Activated naive CD8-positive, alpha-beta T cell treated with anti-CD3 and anti-CD28 coated beads, Interleukin-2, amount 10 ng/mL, durations not matched to agents 7 days and 5 days (primary cell): Measurements from ENCODE around the gene TRIM47. TPM values are rescaled to one million over a fixed set of nuclear protein-coding genes. Genes with fewer than 3 reads are reported as not detected.

Source experiments
- ATAC-seq: fragments of 150-1000 bp; cut with Tn5 transposase; one replicate; pipeline ENCODE4 v1.10.0; 2021; ENCODE audit warnings: low read depth, moderate library complexity
- POLR2A ChIA-PET: fragments of 350-600 bp; sonication (Branson Sonifier 250); formaldehyde crosslinking; loops from one replicate; lab custom pipeline; 2021; ENCODE audit warnings: antibody characterized with exemption; lab: Charles Lee
- DNase-seq: peaks from one replicate; pipeline ENCODE4 v3.0.0; 2021
- H3K27ac Mint-ChIP-seq: one replicate; pipeline ENCODE4 v1.8.0; 2022; ENCODE audit warnings: mild to moderate bottlenecking, mixed read lengths
- H3K27me3 Mint-ChIP-seq: one replicate; pipeline ENCODE4 v1.8.0; 2022; ENCODE audit warnings: mild to moderate bottlenecking, moderate library complexity, mixed read lengths
- H3K36me3 Mint-ChIP-seq: one replicate; pipeline ENCODE4 v1.8.0; 2021; ENCODE audit warnings: mild to moderate bottlenecking, mixed read lengths
- H3K4me1 Mint-ChIP-seq: one replicate; pipeline ENCODE4 v1.8.0; 2021; ENCODE audit warnings: mixed read lengths
- H3K4me3 Mint-ChIP-seq: one replicate; pipeline ENCODE4 v1.8.0; 2022; ENCODE audit warnings: mild to moderate bottlenecking, moderate library complexity, mixed read lengths
- H3K9me3 Mint-ChIP-seq: one replicate; pipeline ENCODE4 v1.8.0; 2021; ENCODE audit warnings: mixed read lengths
- total RNA-seq, 2 experiments: library from RNA; stranded (reverse); gene quantifications; one replicate each; pipeline ENCODE4 v1.2.3, GENCODE V29; 2021

TRIM47 gene
- total RNA-seq, 2 experiments from 2014 or later: 23.2 to 27.9 TPM

DNA sequence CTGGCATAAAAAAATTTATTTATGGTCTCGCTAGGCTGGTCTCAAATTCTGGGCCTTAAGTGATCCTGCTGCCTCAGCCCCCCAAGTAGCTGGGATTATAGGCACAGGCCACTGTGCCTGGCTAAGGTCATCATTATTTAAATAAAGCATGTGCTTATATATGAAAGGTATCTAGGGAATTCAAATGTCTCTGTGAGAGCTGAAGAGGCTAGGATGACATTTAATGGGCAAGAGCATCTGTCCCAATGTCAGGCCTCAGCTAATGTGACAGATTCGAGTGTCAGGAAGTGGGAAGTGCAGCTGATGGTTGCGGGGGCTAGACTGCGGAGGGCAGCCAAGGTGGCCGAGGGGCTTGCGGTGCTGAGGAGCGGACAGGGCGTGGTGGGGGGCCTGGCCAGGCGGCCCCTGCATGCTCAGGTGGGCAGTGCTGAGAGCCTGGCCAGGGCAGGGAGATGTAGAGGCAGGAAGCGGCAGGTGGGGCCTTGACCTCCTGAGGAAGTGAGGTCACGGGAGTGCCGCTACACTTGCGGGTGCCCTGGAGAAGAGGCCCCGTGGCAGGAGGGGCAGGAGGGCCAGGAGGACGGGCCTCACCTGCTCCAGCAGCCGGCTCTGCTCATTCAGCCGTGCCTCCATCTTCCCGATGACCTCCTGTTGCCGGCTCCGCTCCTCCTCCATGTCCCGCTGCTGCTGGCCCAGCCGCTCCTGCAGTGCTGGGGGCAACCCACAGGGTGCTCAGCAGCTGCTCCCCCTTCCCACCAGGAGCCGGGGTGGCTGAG is 38.9 kb upstream of the TRIM47 start:
- H3K9me3 Mint-ChIP-seq: no peaks in the 10 kb centered on the region
- DNase-seq (no peak), ATAC-seq (peak; percentile 32)
- H3K4me1 Mint-ChIP-seq: peaks cover 3% of the 10 kb centered on the region
- no peaks in the 10 kb centered on the region for H3K36me3 Mint-ChIP-seq
- POLR2A ChIA-PET: interaction anchor here (0.6 kb wide), 1 partner anchor 454 kb away, joined by 4 read pairs; no protein-coding TSS in a partner anchor
- H3K27me3 Mint-ChIP-seq: no peaks in the 10 kb centered on the region
- H3K4me3 Mint-ChIP-seq: no peak overlapping the region
- H3K27ac Mint-ChIP-seq: peak overlapping the region; percentile 28

DNA sequence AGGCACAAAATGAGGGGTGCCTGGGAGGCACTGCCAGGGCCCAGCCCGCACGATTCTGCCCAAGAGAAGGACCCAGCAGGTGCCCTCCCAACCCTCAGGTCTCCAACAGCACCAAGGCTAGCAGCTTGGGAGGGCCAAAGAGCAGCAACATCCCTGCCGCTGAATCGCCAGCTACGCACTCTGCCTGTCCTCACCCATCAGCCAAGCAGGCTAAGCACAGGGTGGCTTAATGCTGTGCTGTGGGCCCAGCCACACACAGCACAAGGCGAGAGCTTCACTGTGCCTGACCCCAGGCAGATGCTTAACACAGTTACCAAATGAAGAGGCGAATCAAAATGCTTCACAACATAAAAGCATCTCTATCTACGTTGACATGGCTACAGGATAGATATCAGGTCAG is 36.9 kb upstream of the TRIM47 start:
- Mint-ChIP-seq H3K9me3 (no peaks in the 10 kb centered on the region), H3K27ac (no peak overlapping the region), H3K27me3 (no peaks in the 10 kb centered on the region), H3K4me1 (peaks cover 3% of the 10 kb centered on the region), H3K4me3 (no peak overlapping the region), H3K36me3 (peaks cover 2% of the 10 kb centered on the region)
- DNase-seq (no peak), ATAC-seq (no peak)
- POLR2A ChIA-PET: interaction anchor here (0.6 kb wide), 1 partner anchor 626 kb away, joined by 7 read pairs; the partner anchor contains the start of gene SLC25A19

DNA sequence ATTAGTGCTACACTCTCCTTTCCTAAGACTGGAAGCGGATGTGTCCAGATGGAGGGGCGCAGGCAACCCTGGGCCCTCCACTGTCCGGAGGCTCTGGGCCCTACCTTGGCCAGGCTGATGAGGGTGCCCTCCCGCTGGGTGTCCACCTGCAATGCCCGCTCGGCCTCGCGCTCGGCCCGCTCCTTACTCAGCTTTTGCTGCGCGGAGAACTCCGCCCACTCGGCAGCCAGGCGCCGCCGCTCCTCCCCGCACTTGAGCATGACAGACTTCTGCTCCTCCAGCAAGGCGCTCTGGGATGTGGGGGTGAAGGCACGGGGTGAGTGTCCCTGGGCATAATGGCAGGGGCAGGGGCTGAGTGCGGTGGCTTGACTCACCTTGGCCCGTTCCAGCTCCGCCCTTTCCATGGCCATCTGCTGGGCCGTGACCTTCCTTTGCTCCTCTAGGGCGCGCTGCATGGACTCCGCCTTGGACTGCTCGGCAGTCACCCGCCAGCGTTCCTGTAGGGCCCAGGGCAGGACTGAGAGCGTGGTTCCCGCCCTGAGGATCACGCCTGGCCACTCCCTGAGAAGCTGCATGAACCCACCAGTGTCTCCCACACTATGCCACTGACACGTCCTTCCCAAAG is 36.4 kb upstream of the TRIM47 start:
- POLR2A ChIA-PET: no interaction called here
- Mint-ChIP-seq H3K27me3 (no peaks in the 10 kb centered on the region), H3K9me3 (no peaks in the 10 kb centered on the region), H3K4me1 (peaks cover 5% of the 10 kb centered on the region), H3K4me3 (no peak overlapping the region), H3K36me3 (peaks cover 2% of the 10 kb centered on the region), H3K27ac (no peak overlapping the region)
- ATAC-seq (no peak), DNase-seq (no peak)

DNA sequence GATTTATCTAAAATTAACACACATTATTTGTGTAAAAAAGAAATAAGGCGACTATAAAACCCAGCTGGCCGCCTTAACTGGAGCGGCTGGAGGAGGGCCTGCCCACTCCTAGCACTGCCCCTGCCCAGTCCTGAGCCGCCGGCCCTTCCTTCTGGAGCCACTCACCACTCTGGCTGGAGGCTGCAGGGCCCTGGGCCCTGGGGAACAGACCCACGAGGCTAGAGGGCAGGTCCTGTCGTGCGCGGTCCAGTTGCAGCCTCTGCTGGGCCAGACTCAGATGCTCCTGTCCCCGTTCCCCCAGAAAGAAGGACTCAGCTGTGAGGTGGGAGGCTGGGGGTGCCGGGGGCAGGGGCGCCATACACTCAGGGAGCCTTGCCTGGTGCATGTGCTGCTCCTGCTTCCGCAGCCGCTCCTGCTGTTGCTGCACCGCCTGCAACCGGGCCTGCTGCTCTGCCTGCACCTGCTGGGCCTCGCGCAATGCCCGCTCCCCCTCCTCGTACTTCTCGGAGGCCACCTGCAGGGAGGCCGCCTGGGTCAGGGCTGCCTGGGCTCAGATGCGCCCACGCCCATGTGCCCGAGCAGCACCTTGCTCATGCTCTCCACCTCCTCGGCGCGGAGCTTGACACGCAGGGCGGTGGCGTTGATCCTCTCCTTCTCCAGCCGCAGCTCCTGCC is 35.3 kb upstream of the TRIM47 start:
- peaks cover 2% of the 10 kb centered on the region for H3K36me3 Mint-ChIP-seq
- no peak overlapping the region for H3K4me3 Mint-ChIP-seq
- POLR2A ChIA-PET: no interaction called here
- H3K4me1 Mint-ChIP-seq: peaks cover 10% of the 10 kb centered on the region
- DNase-seq: no peak
- ATAC-seq: no peak
- no peak overlapping the region for H3K27ac Mint-ChIP-seq
- no peaks in the 10 kb centered on the region for H3K27me3 Mint-ChIP-seq
- no peaks in the 10 kb centered on the region for H3K9me3 Mint-ChIP-seq

DNA sequence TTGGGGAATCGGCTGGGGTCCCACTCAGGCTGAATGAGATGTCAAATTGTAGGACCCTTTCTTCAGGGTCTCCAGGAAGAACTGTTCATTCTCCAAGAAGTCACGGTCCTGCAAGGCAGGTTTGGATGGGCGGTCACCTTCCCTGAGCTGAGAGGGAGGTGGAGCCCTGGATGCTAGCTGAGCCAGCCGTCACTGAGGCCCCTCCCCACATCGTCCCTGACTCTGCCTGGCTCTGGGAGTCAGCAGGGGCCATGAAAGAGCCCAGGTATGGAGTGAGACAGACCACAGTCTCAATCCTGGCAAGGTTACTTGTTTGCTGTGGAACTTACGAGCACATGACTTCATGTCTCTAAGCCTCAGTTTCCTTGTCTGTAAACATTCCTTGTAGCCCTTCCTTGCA is 32.3 kb upstream of the TRIM47 start:
- POLR2A ChIA-PET: interaction anchor here (0.6 kb wide), 1 partner anchor 167 kb away, joined by 3 read pairs; no protein-coding TSS in a partner anchor
- Mint-ChIP-seq H3K27ac (no peak overlapping the region), H3K4me1 (peaks cover 11% of the 10 kb centered on the region), H3K36me3 (peaks cover 2% of the 10 kb centered on the region), H3K9me3 (no peaks in the 10 kb centered on the region), H3K27me3 (no peaks in the 10 kb centered on the region), H3K4me3 (no peak overlapping the region)
- no peak for ATAC-seq
- no peak for DNase-seq

DNA sequence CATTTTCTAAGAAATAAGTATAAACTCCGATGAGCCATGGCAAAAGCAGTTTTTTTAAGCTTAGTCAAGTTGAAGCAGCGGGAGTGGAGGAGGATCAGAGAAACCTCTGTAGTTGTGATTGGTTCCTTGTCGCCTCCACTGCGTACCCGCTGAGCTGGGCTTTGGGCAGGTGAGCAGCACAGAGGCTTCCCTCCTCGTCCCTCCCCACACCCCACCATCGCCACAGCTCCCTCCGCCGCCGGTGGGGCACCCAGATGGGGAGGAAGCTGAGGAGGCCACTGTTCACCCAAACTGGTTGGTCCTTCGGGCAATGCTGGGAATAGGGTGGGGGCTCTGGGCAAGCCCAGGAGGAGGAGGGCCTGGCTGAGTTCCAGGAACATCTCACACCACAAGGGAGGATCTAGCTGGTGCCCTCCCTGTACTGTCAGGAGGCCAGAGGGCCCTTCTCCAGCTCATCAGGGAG is 31.5 kb upstream of the TRIM47 start:
- POLR2A ChIA-PET: interaction anchor here (1.1 kb wide), 1 partner anchor 130 kb away, joined by 3 read pairs; no protein-coding TSS in a partner anchor
- H3K27ac Mint-ChIP-seq: peak overlapping the region; percentile 56
- no peaks in the 10 kb centered on the region for H3K9me3 Mint-ChIP-seq
- H3K4me1 Mint-ChIP-seq: peaks cover 13% of the 10 kb centered on the region
- peak; percentile 9 for ATAC-seq
- H3K4me3 Mint-ChIP-seq: no peak overlapping the region
- no peaks in the 10 kb centered on the region for H3K27me3 Mint-ChIP-seq
- H3K36me3 Mint-ChIP-seq: peaks cover 2% of the 10 kb centered on the region
- no peak for DNase-seq

DNA sequence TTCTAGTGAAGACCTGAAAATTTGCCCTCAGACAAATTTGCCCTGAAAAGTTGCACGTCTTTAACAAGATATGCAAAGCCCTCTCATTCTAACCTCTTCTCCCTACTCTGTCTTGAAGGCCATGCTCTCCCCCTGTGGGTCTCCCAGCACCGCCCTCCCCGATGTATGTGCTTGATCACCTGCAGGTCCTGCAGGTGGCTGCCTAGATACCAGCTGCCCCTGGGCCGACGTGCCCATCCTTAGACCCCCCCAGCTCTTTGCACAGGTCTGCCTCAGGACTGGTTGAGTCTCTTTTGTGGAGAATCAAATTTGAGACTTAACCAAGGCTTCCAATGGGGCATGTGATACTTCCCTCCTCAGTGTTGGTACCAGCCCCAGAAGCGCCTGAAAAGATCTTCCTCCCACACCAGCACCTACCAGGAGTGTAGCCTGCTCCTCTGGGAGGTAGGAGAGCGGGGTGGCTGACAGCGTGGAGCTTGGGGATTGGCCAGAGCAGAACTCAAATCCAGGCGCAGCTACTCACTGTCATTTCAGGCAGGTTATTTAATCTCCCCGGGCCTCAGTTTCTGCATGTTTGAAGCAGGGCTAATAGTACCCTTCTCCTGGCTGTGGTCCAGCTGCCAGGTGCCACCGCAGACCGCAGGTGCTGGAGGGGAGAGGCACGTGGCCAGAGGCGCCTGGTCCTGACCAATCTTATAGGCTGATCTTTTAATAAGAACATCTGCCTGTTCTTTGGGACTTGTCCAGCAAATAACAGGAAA is 30.9 kb upstream of the TRIM47 start:
- no peaks in the 10 kb centered on the region for H3K9me3 Mint-ChIP-seq
- DNase-seq: no peak
- POLR2A ChIA-PET: interaction anchor here (1.1 kb wide), 1 partner anchor 129 kb away, joined by 3 read pairs; no protein-coding TSS in a partner anchor
- no peaks in the 10 kb centered on the region for H3K27me3 Mint-ChIP-seq
- H3K4me1 Mint-ChIP-seq: peaks cover 13% of the 10 kb centered on the region
- H3K36me3 Mint-ChIP-seq: peaks cover 2% of the 10 kb centered on the region
- H3K27ac Mint-ChIP-seq: no peak overlapping the region
- no peak overlapping the region for H3K4me3 Mint-ChIP-seq
- no peak for ATAC-seq

DNA sequence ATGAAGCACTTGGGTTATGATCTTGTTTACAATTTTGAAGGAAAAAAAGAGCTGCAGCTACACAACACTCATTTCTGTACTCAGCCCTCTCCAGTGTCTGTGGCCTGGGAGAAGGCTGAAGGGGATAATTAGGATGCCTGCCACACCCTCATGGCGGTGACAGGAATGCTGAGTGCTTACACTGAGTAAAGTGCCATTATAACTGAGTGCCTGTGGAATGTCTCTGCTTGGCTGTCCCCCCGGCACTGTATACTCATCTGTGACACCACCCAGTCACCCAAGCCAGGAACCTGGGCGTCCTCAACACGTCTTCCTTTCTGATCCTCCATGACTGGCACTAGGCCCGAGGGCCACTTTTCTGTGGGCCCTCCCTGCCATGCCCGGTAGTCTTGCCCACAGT is 29.8 kb upstream of the TRIM47 start:
- Mint-ChIP-seq H3K4me3 (no peak overlapping the region), H3K27ac (no peak overlapping the region), H3K36me3 (peaks cover 2% of the 10 kb centered on the region), H3K9me3 (no peaks in the 10 kb centered on the region), H3K27me3 (no peaks in the 10 kb centered on the region), H3K4me1 (peaks cover 16% of the 10 kb centered on the region)
- DNase-seq (no peak), ATAC-seq (no peak)
- POLR2A ChIA-PET: no interaction called here

DNA sequence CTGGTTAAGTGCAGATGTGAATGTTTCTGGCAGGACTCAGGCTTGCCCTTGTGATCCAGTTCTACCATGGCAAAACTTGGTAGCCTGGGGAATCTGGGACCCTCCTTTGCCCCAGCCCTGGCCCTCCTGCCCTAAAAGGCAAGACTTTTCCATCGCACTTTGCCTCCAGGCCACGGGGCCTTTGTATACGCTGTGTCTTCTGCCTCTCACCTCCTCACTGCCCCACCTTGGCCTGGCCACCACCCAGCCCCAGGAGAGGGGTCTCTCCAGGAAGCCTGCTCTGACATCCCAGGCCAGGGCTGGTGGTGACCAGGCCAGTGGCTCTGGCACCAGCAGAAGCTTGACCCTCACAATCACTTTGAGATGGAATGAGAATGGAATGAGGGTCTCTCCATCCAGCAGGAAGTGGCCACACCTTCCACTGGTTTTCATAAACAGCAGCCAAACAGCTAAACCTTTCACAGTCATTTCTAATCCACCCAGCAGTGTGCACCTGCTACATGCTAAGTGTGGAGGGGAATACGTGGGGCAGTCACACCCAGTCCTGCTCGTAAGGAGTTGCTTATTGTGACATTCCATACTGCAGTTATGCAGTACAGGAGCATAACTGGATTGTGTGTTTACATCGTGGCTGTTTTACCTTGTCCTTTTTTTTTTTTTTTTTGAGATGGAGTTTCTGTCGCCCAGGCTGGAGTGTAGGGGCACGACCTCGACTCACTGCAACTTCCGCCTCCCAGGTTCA is 27.9 kb upstream of the TRIM47 start:
- peak; percentile 33 for DNase-seq
- H3K4me3 Mint-ChIP-seq: no peak overlapping the region
- H3K36me3 Mint-ChIP-seq: no peaks in the 10 kb centered on the region
- H3K27ac Mint-ChIP-seq: peak overlapping the region; percentile 20
- H3K27me3 Mint-ChIP-seq: no peaks in the 10 kb centered on the region
- H3K9me3 Mint-ChIP-seq: no peaks in the 10 kb centered on the region
- peaks cover 16% of the 10 kb centered on the region for H3K4me1 Mint-ChIP-seq
- POLR2A ChIA-PET: interaction anchor here (0.5 to 1.3 kb wide), 6 partner anchors 10 to 131 kb away, joined by 3 to 6 read pairs (median 3); partner anchors contain the start of gene TRIM65
- no peak for ATAC-seq

DNA sequence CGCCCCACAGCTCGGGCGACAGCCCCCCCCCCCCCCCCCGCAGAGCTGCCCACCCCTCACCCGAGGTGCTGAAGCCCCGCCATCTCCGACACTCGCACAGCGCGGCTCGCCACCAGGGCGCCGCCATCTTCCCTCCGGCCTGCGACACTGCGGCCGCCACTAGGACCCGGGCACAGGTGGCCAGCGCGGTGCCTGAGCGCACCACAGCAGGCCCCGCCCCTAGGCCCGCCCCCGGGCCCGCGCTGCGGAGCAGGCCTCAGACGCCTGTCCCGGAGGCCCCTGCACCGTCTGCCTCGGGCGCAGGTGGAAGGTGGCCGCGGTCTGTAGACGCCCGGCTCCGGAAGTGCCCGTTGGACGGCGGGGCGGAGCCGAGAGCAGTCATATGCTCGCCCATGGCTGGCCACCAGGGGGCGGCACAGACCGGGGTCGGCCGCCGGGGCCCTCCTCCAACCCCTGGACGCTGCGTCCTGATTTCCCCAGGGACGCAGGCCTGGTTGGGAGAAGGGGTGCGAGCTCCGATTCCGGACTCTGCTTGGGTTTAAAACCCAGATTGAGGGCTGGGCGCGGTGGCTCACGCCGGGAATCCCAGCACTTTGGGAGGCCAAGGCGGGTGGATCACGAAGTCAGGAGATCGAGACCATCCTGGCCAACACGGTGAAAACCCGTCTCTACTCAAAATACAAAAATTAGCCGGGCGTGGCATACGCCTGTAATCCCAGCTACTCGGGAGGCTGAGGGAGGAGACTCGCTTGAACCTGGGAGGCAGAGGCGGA is 26.6 kb upstream of the TRIM47 start, which contains the start of gene MRPL38:
Gene MRPL38 (minus strand): TSS at position 136 of the 773 bp plus-strand sequence. CDS start 9 bp downstream, at position 127.
- no peaks in the 10 kb centered on the region for H3K36me3 Mint-ChIP-seq
- peak within 1 kb of the TSS; percentile 95 for H3K4me3 Mint-ChIP-seq
- peak; percentile 98 for DNase-seq
- no peaks in the 10 kb centered on the region for H3K9me3 Mint-ChIP-seq
- peak; percentile 99 for ATAC-seq
- H3K4me1 Mint-ChIP-seq: peaks cover 15% of the 10 kb centered on the region
- peak within 1 kb of the TSS; percentile 91 for H3K27ac Mint-ChIP-seq
- no peaks in the 10 kb centered on the region for H3K27me3 Mint-ChIP-seq
- POLR2A ChIA-PET: interaction anchor here (0.6 to 1.8 kb wide), 5 partner anchors 8 to 153 kb away, joined by 3 to 9 read pairs (median 3); partner anchors contain the start of genes TRIM65 and UNC13D

DNA sequence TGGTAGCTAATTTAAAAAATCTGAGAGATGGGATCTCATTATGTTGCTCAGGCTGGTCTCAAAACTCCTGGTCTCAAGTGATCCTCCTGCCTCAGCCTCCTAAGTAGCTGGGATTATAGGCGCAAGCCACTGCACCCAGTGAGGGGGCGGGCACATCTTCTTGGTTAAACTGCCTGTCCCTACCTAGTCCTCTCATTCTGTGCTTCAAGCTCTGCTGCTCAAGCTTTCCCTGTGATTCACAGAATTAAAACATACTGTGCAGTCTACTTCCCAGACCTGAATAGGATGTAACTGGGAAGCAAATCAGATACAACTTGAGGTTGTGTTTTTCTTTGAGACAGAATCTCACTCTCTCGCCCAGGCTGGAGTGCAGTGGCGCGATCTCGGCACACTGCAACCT is 24.0 kb upstream of the TRIM47 start:
- no peak overlapping the region for H3K27ac Mint-ChIP-seq
- POLR2A ChIA-PET: no interaction called here
- H3K9me3 Mint-ChIP-seq: no peaks in the 10 kb centered on the region
- ATAC-seq (no peak), DNase-seq (no peak)
- no peaks in the 10 kb centered on the region for H3K36me3 Mint-ChIP-seq
- H3K4me1 Mint-ChIP-seq: peaks cover 10% of the 10 kb centered on the region
- H3K4me3 Mint-ChIP-seq: no peak overlapping the region
- H3K27me3 Mint-ChIP-seq: no peaks in the 10 kb centered on the region
